Endothelial cell of umbilical vein (primary cell): ENCODE measurements around the gene OR9A4. TPM values are rescaled to one million over a fixed set of nuclear protein-coding genes. Genes with fewer than 3 reads are reported as not detected.

Experiments
- BruUV-seq: library from RNA; stranded (reverse); fragments of 400-500 nt; replicated peaks from 2 replicates; lab custom pipeline; 2021; lab: Mats Ljungman, UMichigan
- CTCF ChIA-PET: fragments of 300-600, 350-600 bp; sonication (Branson Sonifier 250); formaldehyde crosslinking; loops from one replicate; lab custom pipeline; 2021; ENCODE audit warnings: antibody characterized with exemption, inconsistent platforms; lab: Charles Lee
- POLR2A ChIA-PET: fragments of 300-600, 350-600 bp; sonication (Branson Sonifier 250); formaldehyde crosslinking; loops from one replicate; lab custom pipeline; 2021; ENCODE audit warnings: antibody characterized with exemption, inconsistent platforms; lab: Charles Lee
- DNase-seq: peaks from one replicate; pipeline ENCODE4 v3.0.0-alpha.2; 2011; ENCODE audit warnings: low read depth, low spot score
- FAIRE-seq: peaks from 2 replicates; lab custom pipeline; 2011; peaks lifted over from hg19 to GRCh38; lab: Jason Lieb, UNC
- H2AFZ ChIP-seq: 2 replicates; pipeline ENCODE4 v1.6.0; 2012; ENCODE audit warnings: low read depth, low read length, control low read depth, inconsistent platforms
- H3K27ac ChIP-seq: 2 replicates; pipeline ENCODE4 v1.5.1; 2011; ENCODE audit warnings: low read depth, mild to moderate bottlenecking, control low read depth, low read length, moderate library complexity; ENCODE audit not compliant: insufficient read depth
- H3K27me3 ChIP-seq, 2 experiments: 2 replicates each; pipeline versions ENCODE4 v1.6.0 to v1.6.1; 2011; ENCODE audit warnings: low read length in 2 of 2, mixed read lengths in 1 of 2; ENCODE audit not compliant: control insufficient read depth in 2 of 2, insufficient read depth in 2 of 2
- H3K36me3 ChIP-seq, 2 experiments: 2 replicates in 1 of 2; 3 replicates in 1 of 2; pipeline ENCODE4 v1.5.1; 2011; ENCODE audit warnings: low read length in 2 of 2, mild to moderate bottlenecking in 1 of 2, moderate library complexity in 1 of 2; ENCODE audit not compliant: control insufficient read depth in 2 of 2, insufficient read depth in 2 of 2; ENCODE audit errors: extremely low read depth in 1 of 2
- H3K4me1 ChIP-seq: 3 replicates; pipeline ENCODE4 v1.5.1; 2011; ENCODE audit warnings: mild to moderate bottlenecking, low read length; ENCODE audit not compliant: control insufficient read depth, insufficient read depth; ENCODE audit errors: extremely low read depth
- H3K4me2 ChIP-seq: 2 replicates; pipeline ENCODE4 v1.6.1; 2011; ENCODE audit warnings: low read length, control low read depth, mixed read lengths; ENCODE audit not compliant: insufficient read depth
- H3K4me3 ChIP-seq, 3 experiments: fragments of 200-600 bp in 1 of 3; sonication (generic), shearing (Covaris generic) in 1 of 3; replicated peaks in 1 of 3; 2 replicates each; pipeline ENCODE4 v1.5.1; 2011 to 2016; ENCODE audit warnings: control low read depth in 3 of 3, low read length in 3 of 3, mild to moderate bottlenecking in 2 of 3, inconsistent platforms in 1 of 3, low read depth in 1 of 3, moderate library complexity in 1 of 3; ENCODE audit not compliant: insufficient read depth in 1 of 3
- H3K79me2 ChIP-seq: 2 replicates; pipeline ENCODE4 v1.6.0; 2012; ENCODE audit warnings: low read length, inconsistent platforms; ENCODE audit not compliant: control insufficient read depth, insufficient read depth
- H3K9ac ChIP-seq: replicated peaks from 2 replicates; pipeline ENCODE3; 2011; ENCODE audit warnings: low read length, control low read depth; ENCODE audit not compliant: insufficient read depth; ENCODE audit errors: extremely low read depth
- H3K9me1 ChIP-seq: replicated peaks from 3 replicates; pipeline ENCODE4 v1.6.0; 2011; ENCODE audit warnings: mild to moderate bottlenecking, low read length; ENCODE audit not compliant: control insufficient read depth, insufficient read depth; ENCODE audit errors: extremely low read depth
- H3K9me3 ChIP-seq: replicated peaks from 2 replicates; pipeline ENCODE4 v1.5.1; 2012; ENCODE audit warnings: low read length, inconsistent platforms; ENCODE audit not compliant: control insufficient read depth, insufficient read depth
- H4K20me1 ChIP-seq: replicated peaks from 2 replicates; pipeline ENCODE3; 2011; ENCODE audit warnings: mild to moderate bottlenecking, low read length; ENCODE audit not compliant: control insufficient read depth, insufficient read depth; ENCODE audit errors: extremely low read depth
- CTCF ChIP-seq, 2 donors: IDR thresholded peaks; 1 replicate in 1 of 2; 2 replicates in 1 of 2; pipeline ENCODE4 v1.5.1; 2011; ENCODE audit warnings: low read length in 2 of 2, mild to moderate bottlenecking in 2 of 2, moderate library complexity in 2 of 2, control low read depth in 1 of 2, inconsistent platforms in 1 of 2, low read depth in 1 of 2; ENCODE audit not compliant: insufficient read depth in 1 of 2; ENCODE audit errors: extremely low read depth in 1 of 2
- EZH2 ChIP-seq: IDR thresholded peaks from 2 replicates; pipeline ENCODE4 v1.6.1; 2012; ENCODE audit warnings: borderline replicate concordance, low read depth, mild to moderate bottlenecking, moderate library complexity, low read length, inconsistent platforms; ENCODE audit not compliant: severe bottlenecking
- FOS ChIP-seq: IDR thresholded peaks from 2 replicates; pipeline ENCODE4 v1.6.1; 2011; ENCODE audit warnings: mild to moderate bottlenecking, low read length, moderate library complexity, borderline replicate concordance; ENCODE audit not compliant: insufficient read depth
- GATA2 ChIP-seq: IDR thresholded peaks from 2 replicates; pipeline ENCODE4 v1.7.0; 2011; ENCODE audit warnings: low read depth, mild to moderate bottlenecking, moderate library complexity, mixed read lengths, low read length; ENCODE audit not compliant: insufficient read length, insufficient read depth
- JUN ChIP-seq: IDR thresholded peaks from 2 replicates; pipeline ENCODE4 v1.6.1; 2011; ENCODE audit warnings: borderline replicate concordance, low read depth; ENCODE audit not compliant: insufficient read length, insufficient read depth
- MAX ChIP-seq: IDR thresholded peaks from 2 replicates; pipeline ENCODE4 v1.6.1; 2011; ENCODE audit not compliant: insufficient read depth, insufficient read length
- POLR2A ChIP-seq: IDR thresholded peaks from 2 replicates; pipeline ENCODE4 v1.6.1; 2012; ENCODE audit warnings: low read depth, mild to moderate bottlenecking, control low read depth, low read length
- dilution Hi-C: fragments of 300-500 bp; cut with MboI; formaldehyde crosslinking; loops from one replicate; pipeline ENCODE4 v1.15.0; 2019; ENCODE audit warnings: low sequenced_read_pairs; ENCODE audit not compliant: extremely low pct_ligation_motif_present
- intact Hi-C: fragments of 100-400 bp; cut with micrococcal nuclease; formaldehyde crosslinking; loops from one replicate; pipeline ENCODE4 v1.10.0; 2022
- polyA plus RNA-seq, 4 experiments: library from polyadenylated mRNA; depleted of rRNA in 3 of 4; stranded (reverse) in 3 of 4; unstranded in 1 of 4; fragments of >200 nt; gene quantifications; 2 replicates each; pipeline versions ENCODE4 v1.2.1 to v1.2.3, GENCODE V29; 2011 to 2012; ENCODE audit warnings: missing spikeins in 1 of 4
- total RNA-seq: library from RNA; stranded (reverse); gene quantifications from 2 replicates; pipeline ENCODE4 v1.2.3, GENCODE V29; 2021

OR9A4 gene
- total and polyA plus RNA-seq, 2 donors (not counting 3 experiments of a cell fraction or from before 2014, with no cell fraction given): not detected

- Histone ChIP-seq H3K9me3 (no peaks in the 10 kb centered on the region), H4K20me1 (no peaks in the 10 kb centered on the region), H3K4me2 (no peak overlapping the region), H3K27me3 (no peaks in the 10 kb centered on the region), H3K27ac (no peak overlapping the region), H3K36me3 (no peaks in the 10 kb centered on the region), H2AFZ (no peak overlapping the region), H3K4me3 (no peak overlapping the region), H3K79me2 (no peaks in the 10 kb centered on the region), H3K9ac (no peak overlapping the region), H3K9me1 (no peaks in the 10 kb centered on the region), H3K4me1 (no peaks in the 10 kb centered on the region)
- CTCF ChIA-PET: no interaction called here
- no peak for TF ChIP-seq CTCF (IDR thresholded peaks at IDR 0.05; ENCODE audit: extremely low read depth in 1 of 2, insufficient read depth in 1 of 2, low read depth in 1 of 2, low read length in 2 of 2)
- no peak for TF ChIP-seq JUN
- no peak for FAIRE-seq
- POLR2A ChIA-PET: no interaction called here
- BruUV-seq: no TSS peak
- intact Hi-C loops: no loop called here
- dilution Hi-C loops: no loop called here
- no peak for DNase-seq
These were observed 49.2 kb upstream of the OR9A4 start for GRCh38 chr7:141866974-141867373.

- Histone ChIP-seq H3K4me3 (no peak overlapping the region), H3K9me1 (no peaks in the 10 kb centered on the region), H3K9me3 (no peaks in the 10 kb centered on the region), H3K27me3 (no peaks in the 10 kb centered on the region), H3K79me2 (no peaks in the 10 kb centered on the region), H3K4me1 (no peaks in the 10 kb centered on the region), H3K9ac (no peak overlapping the region), H3K36me3 (no peaks in the 10 kb centered on the region), H3K4me2 (no peak overlapping the region), H2AFZ (no peak overlapping the region), H4K20me1 (no peaks in the 10 kb centered on the region), H3K27ac (no peak overlapping the region)
- no peak for TF ChIP-seq JUN
- TF ChIP-seq EZH2: no peak
- no peak for TF ChIP-seq FOS
- no peak for TF ChIP-seq POLR2A
- no peak for TF ChIP-seq CTCF (IDR thresholded peaks at IDR 0.05; ENCODE audit: extremely low read depth in 1 of 2, insufficient read depth in 1 of 2, low read depth in 1 of 2, low read length in 2 of 2)
- no peak for TF ChIP-seq MAX
- no peak for TF ChIP-seq GATA2
- DNase-seq: no peak
- ChIA-PET POLR2A (no interaction called here), CTCF (no interaction called here)
- no peak for FAIRE-seq
- no TSS peak for BruUV-seq
- dilution Hi-C loops (no loop called here), intact Hi-C loops (no loop called here)
These were observed 43.3 kb upstream of the OR9A4 start for GRCh38 chr7:141872931-141873330.
